H1 (cell line): ENCODE measurements around the gene RASL10A.

ENCODE experiments used
- BACH1 ChIP-seq: IDR thresholded peaks from 2 replicates; pipeline ENCODE4 v1.6.1; 2012; ENCODE audit warnings: low read length, improper control_type of control experiment
- CBX5 ChIP-seq: fragments of 300-800, 300-1000 bp; sonication (generic); IDR thresholded peaks from 2 replicates; pipeline ENCODE4 v1.7.1; 2016; ENCODE audit warnings: antibody characterized with exemption, low read length, low read depth
- CEBPB ChIP-seq: IDR thresholded peaks from 2 replicates; pipeline ENCODE4 v1.6.1; 2012; ENCODE audit warnings: low read depth, low read length
- CHD7 ChIP-seq: fragments of 300-600 bp; sonication (generic); IDR thresholded peaks from 2 replicates; pipeline ENCODE4 v1.7.1; 2012; ENCODE audit warnings: low read length, moderate library complexity, mild to moderate bottlenecking, inconsistent platforms; ENCODE audit not compliant: insufficient replicate concordance
- EP300 ChIP-seq, 2 experiments: IDR thresholded peaks; 1 replicate in 1 of 2; 2 replicates in 1 of 2; pipeline ENCODE4 v1.6.1; 2011 to 2012; ENCODE audit warnings: low read depth in 2 of 2, low read length in 2 of 2, mild to moderate bottlenecking in 2 of 2, borderline replicate concordance in 1 of 2, inconsistent platforms in 1 of 2, moderate library complexity in 1 of 2
- POLR2A ChIP-seq, 2 experiments: IDR thresholded peaks; 1 replicate in 1 of 2; 2 replicates in 1 of 2; pipeline ENCODE4 v1.6.1; 2011; ENCODE audit warnings: low read depth in 2 of 2, low read length in 2 of 2, mild to moderate bottlenecking in 2 of 2; ENCODE audit errors: control extremely low read depth in 1 of 2
- POLR2AphosphoS5 ChIP-seq: IDR thresholded peaks from 2 replicates; pipeline ENCODE4 v1.6.1; 2011; ENCODE audit warnings: low read depth, low read length
- RFX5 ChIP-seq: IDR thresholded peaks from 2 replicates; pipeline ENCODE4 v1.6.1; 2011; ENCODE audit warnings: low read depth, low read length, improper control_type of control experiment, borderline replicate concordance
- RXRA ChIP-seq: IDR thresholded peaks from 2 replicates; pipeline ENCODE4 v1.6.1; 2011; ENCODE audit warnings: low read depth, mild to moderate bottlenecking, low read length, moderate library complexity; ENCODE audit not compliant: insufficient read depth
- SIN3A ChIP-seq, 2 experiments: IDR thresholded peaks in 1 of 2; conservative IDR thresholded peaks in 1 of 2; 2 replicates each; pipeline ENCODE4 v1.6.1; 2011 to 2012; ENCODE audit warnings: low read length in 2 of 2, improper control_type of control experiment in 1 of 2, low read depth in 1 of 2, mild to moderate bottlenecking in 1 of 2
- SP1 ChIP-seq: IDR thresholded peaks from 2 replicates; pipeline ENCODE4 v1.6.1; 2011; ENCODE audit warnings: low read depth, low read length
- USF2 ChIP-seq: IDR thresholded peaks from 2 replicates; pipeline ENCODE4 v1.6.1; 2011; ENCODE audit warnings: low read length, improper control_type of control experiment
- ZNF274 ChIP-seq: IDR thresholded peaks from 2 replicates; pipeline ENCODE4 v1.7.0; 2012; ENCODE audit warnings: low read length, borderline replicate concordance; ENCODE audit errors: extremely low read depth
- TF ChIP-seq, protein P1 (sequence below), 3 experiments: IDR thresholded peaks; 1 replicate in 2 of 3; 2 replicates in 1 of 3; pipeline versions ENCODE4 v1.5.1 to v1.6.1; 2011; ENCODE audit warnings: low read length in 3 of 3, mild to moderate bottlenecking in 3 of 3, inconsistent platforms in 2 of 3, low read depth in 1 of 3, moderate library complexity in 1 of 3; ENCODE audit not compliant: insufficient read depth in 1 of 3; ENCODE audit errors: control extremely low read depth in 1 of 3

DNA sequence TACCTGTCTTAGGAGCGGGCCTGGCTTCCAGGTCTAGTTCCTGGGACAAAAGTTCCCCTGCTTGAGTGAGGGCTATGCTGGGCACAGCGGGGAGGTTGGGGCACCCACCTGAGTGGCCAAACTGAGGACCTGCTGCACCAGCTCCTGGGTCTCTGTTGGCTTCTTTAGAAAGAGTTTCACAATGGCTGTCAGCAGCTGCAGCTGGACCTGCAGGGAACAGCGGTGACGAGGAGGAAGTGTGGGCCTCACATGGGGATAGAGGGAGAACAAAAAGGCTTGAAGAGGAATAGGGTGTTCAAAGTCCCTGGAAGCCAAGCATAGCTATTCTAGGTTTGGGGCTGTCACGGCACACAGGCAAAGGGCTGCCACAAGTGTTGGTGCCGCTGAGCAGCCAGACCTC, 26.7 kb upstream of the RASL10A start:
- TF ChIP-seq, protein P1, sequence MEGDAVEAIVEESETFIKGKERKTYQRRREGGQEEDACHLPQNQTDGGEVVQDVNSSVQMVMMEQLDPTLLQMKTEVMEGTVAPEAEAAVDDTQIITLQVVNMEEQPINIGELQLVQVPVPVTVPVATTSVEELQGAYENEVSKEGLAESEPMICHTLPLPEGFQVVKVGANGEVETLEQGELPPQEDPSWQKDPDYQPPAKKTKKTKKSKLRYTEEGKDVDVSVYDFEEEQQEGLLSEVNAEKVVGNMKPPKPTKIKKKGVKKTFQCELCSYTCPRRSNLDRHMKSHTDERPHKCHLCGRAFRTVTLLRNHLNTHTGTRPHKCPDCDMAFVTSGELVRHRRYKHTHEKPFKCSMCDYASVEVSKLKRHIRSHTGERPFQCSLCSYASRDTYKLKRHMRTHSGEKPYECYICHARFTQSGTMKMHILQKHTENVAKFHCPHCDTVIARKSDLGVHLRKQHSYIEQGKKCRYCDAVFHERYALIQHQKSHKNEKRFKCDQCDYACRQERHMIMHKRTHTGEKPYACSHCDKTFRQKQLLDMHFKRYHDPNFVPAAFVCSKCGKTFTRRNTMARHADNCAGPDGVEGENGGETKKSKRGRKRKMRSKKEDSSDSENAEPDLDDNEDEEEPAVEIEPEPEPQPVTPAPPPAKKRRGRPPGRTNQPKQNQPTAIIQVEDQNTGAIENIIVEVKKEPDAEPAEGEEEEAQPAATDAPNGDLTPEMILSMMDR (IDR thresholded peaks at IDR 0.05; ENCODE audit: control extremely low read depth in 1 of 3, insufficient read depth in 1 of 3, low read depth in 1 of 3, low read length in 3 of 3), result no peak
- TF ChIP-seq CHD7, result no peak
- TF ChIP-seq EP300 (IDR thresholded peaks at IDR 0.05; ENCODE audit: borderline replicate concordance in 1 of 2, low read depth in 2 of 2, low read length in 2 of 2), result no peak
- TF ChIP-seq POLR2A (IDR thresholded peaks at IDR 0.05; ENCODE audit: control extremely low read depth in 1 of 2, low read depth in 2 of 2, low read length in 2 of 2), result no peak
- no peak for TF ChIP-seq RFX5
- no peak for TF ChIP-seq POLR2AphosphoS5
- no peak for TF ChIP-seq SIN3A (conservative IDR thresholded peaks at IDR 0.05 in 1 of 2, IDR thresholded peaks at IDR 0.05 in 1 of 2; ENCODE audit: low read depth in 1 of 2, low read length in 2 of 2)
- TF ChIP-seq BACH1, result no peak
- TF ChIP-seq SP1, result no peak
- no peak for TF ChIP-seq ZNF274
- no peak for TF ChIP-seq USF2
- no peak for TF ChIP-seq CBX5
- no peak for TF ChIP-seq RXRA
- TF ChIP-seq CEBPB, result no peak
